Dedifferentiated amniotic fluid mesenchymal stem cell (primary cell): ENCODE data around the gene CNTN1.

Experiments
- DNase-seq: peaks from one replicate; pipeline ENCODE4 v3.0.0-alpha.2; 2016; ENCODE audit errors: extremely low spot score

The CNTN1 gene

GRCh38 chr12:40768125-40768864 lies 76.1 kb downstream of the CNTN1 start:
- no peak for DNase-seq

GRCh38 chr12:40769846-40770245 lies 77.6 kb downstream of the CNTN1 start:
- DNase-seq, result no peak

GRCh38 chr12:40770781-40771180 lies 78.5 kb downstream of the CNTN1 start:
- DNase-seq, result no peak

GRCh38 chr12:40775661-40776060 lies 83.4 kb downstream of the CNTN1 start:
- DNase-seq, result no peak

- no peak for DNase-seq
Measured at GRCh38 chr12:40784102-40784501, 91.9 kb downstream of the CNTN1 start.

GRCh38 chr12:40788276-40788675 lies 96.0 kb downstream of the CNTN1 start:
- DNase-seq, result no peak

GRCh38 chr12:40792792-40793386 lies 100.7 kb downstream of the CNTN1 start:
- no peak for DNase-seq

GRCh38 chr12:40793471-40793870 lies 101.2 kb downstream of the CNTN1 start:
- DNase-seq, result no peak

GRCh38 chr12:40794087-40794486 lies 101.8 kb downstream of the CNTN1 start:
- no peak for DNase-seq

GRCh38 chr12:40801082-40801481 lies 108.8 kb downstream of the CNTN1 start:
- no peak for DNase-seq

- DNase-seq, result no peak
Measured at GRCh38 chr12:40801861-40802260, 109.6 kb downstream of the CNTN1 start.

GRCh38 chr12:40802656-40803055 lies 110.4 kb downstream of the CNTN1 start:
- no peak for DNase-seq

GRCh38 chr12:40819436-40820108 lies 127.3 kb downstream of the CNTN1 start:
- no peak for DNase-seq

GRCh38 chr12:40820794-40821484 lies 128.7 kb downstream of the CNTN1 start:
- no peak for DNase-seq

GRCh38 chr12:40825156-40825555 lies 132.9 kb downstream of the CNTN1 start:
- no peak for DNase-seq

GRCh38 chr12:40827683-40828592 lies 135.7 kb downstream of the CNTN1 start:
- no peak for DNase-seq

- DNase-seq, result no peak
Measured at GRCh38 chr12:40828593-40828990, 136.4 kb downstream of the CNTN1 start.

GRCh38 chr12:40829738-40830144 lies 137.5 kb downstream of the CNTN1 start:
- DNase-seq, result no peak

GRCh38 chr12:40831916-40832315 lies 139.7 kb downstream of the CNTN1 start:
- no peak for DNase-seq

- no peak for DNase-seq
Measured at GRCh38 chr12:40832668-40833067, 140.4 kb downstream of the CNTN1 start.

- no peak for DNase-seq
Measured at GRCh38 chr12:40833818-40834217, 141.6 kb downstream of the CNTN1 start.
